DMS114 treated with DMSO at 0.1 percent for 48 hours (cell line): Measurements from ENCODE around the gene DNASE2.

Experiments used
- DNase-seq: peaks from one replicate; lab custom pipeline; 2025; ENCODE audit not compliant: unreplicated experiment; lab: John Stamatoyannopoulos, UW

DNASE2 gene

GRCh38 chr19:12886969-12887747 is 5.9 kb upstream of the DNASE2 start, which contains the start of gene KLF1:
TSS of gene KLF1 (minus strand) at chr19:12887201. CDS start at chr19:12887140, 61 bp downstream.
- DNase-seq = no peak

DNA sequence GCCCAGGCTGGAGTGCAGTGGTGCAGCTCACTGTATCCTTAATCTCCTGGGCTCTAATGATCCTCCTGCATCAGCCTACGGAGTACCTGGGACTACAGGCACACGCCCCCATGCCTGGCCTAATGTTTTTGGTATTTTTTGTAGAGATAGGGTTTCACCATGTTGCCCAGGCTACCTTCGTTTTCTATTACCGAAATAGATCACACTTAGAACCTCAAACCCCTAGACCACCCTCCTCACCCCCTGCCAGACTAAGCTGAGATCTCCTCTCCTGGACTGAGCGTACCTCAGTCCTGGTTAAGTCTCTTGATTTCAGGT is 5.4 kb upstream of the DNASE2 start:
- no peak for DNase-seq

GRCh38 chr19:12885749-12886650 is 4.8 kb upstream of the DNASE2 start:
- DNase-seq = no peak

DNA sequence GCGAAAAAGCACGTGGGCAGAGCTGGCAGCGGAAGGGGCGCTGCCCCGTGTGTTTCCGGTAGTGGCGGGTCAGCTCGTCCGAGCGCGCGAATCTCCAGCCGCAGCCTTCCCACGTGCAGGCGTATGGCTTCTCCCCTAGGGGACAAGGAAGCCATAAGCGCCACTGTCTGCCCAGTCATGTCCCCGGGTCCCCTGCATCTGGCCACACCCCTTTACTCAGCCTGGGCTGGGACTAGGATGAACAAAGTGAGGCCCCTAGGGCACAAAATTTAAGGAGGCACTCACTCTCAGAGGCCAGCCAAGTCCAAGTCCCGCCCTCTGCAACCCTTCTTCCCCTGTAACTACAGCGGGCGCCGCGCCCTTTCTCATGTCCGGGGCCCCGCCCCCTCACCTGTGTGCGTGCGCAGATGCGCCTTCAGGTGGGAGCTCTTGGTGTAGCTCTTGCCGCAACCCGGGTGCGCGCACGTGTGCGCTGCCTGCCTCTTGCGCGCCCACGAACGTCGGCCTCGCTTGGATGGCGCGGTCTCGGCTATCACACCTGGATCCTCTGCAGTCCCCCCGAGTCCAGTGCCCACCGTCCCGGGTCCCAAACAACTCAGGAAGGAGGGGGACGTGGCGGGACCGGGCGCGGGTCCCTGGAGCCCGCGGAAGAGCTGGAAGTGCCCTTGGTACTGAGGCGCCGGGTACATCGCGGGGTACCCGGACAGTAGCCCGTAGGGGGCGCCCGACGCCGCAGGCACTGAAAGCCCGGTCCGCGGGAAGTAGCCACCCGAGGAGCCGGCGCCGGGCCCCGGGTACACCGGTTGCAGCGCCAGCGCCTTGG is 3.9 kb upstream of the DNASE2 start:
- no peak for DNase-seq

DNA sequence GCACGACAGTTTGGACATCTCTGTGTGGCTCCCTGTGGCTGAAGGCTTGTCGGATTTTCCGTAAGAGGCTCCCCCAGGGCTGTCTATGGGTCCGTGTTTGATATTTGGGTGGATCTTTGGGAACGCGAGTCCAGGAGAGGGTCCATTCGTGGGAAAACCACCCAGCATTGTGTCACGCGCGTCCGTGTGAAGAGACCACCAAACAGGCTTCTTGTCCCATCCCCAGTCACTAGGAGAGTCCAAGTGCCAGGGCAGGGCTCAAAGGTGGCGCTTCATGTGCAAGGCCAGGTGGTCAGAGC is 3.3 kb upstream of the DNASE2 start:
- DNase-seq = no peak

GRCh38 chr19:12884202-12884601 is 3.0 kb upstream of the DNASE2 start:
- no peak for DNase-seq

DNA sequence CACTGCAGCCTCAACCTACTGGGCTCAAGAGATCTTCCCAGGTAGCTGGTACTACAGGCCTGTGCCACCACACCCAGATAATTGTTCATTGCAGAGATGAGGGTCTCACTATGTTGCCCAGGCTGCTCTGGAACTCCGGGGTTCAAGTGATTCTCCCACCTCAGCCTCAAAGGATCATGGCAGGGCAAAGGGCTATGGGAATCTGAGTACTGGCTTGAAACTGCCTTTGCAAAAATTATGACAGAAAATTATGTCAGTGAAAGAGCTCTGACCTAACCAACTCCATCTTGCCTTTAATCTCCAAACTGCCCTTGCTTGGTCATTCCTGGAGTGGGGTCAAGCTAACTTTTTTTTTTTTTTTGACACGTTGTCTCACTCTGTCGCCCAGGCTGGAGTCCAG is 1.3 kb upstream of the DNASE2 start:
- no peak for DNase-seq

DNA sequence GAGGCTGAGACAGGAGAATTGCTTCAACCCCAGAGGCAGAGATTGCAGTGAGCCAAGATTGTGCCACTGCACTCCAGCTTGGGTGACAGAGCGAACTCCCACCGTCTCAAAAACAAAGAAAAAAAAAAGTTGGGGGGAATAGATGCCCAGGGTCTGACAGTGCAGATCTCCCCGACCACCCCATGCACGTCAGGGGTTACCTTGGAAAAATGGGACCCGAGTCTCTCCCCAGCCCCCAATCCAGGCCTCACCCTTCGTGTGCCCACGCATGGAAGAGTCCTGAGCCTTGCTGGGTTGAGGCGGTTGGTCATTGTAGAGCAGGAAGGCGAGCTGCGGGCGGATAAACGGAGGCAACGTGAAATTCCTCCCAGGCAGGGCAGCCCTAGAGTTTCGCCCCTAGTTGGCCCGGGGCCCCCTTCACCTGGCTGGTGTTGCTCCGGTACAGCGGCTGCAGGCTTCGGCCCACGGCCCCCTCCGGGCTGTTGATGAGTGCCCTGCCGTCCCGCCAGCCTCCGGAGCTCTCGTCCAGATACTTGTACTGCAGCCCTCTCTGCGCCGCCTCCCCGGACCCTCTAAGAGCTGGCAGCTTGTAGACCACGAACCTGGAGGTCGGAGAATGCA is 588 bp downstream of the DNASE2 start:
- no peak for DNase-seq

DNA sequence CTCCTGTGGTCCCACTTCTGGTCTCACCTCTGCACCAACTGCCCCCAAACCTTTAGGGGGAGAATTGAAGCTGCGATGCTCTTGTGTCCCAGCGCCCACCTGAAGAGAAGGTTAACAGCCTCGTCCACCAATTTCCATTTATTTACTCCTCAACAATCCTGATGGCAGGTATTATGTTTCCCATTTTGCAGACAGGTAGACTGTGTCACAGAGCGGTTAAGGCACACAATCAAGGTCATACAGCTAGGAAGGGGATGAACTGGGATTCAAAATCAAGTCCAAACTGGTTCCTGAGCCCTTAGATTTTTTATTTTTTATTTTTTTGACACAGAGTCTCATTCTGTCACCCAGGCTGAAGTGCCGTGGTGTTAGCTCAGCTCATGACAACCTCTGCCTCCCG is 6.2 kb downstream of the DNASE2 start:
- no peak for DNase-seq

- no peak for DNase-seq
Measured at GRCh38 chr19:12873891-12874745, 7.1 kb downstream of the DNASE2 start.

DNA sequence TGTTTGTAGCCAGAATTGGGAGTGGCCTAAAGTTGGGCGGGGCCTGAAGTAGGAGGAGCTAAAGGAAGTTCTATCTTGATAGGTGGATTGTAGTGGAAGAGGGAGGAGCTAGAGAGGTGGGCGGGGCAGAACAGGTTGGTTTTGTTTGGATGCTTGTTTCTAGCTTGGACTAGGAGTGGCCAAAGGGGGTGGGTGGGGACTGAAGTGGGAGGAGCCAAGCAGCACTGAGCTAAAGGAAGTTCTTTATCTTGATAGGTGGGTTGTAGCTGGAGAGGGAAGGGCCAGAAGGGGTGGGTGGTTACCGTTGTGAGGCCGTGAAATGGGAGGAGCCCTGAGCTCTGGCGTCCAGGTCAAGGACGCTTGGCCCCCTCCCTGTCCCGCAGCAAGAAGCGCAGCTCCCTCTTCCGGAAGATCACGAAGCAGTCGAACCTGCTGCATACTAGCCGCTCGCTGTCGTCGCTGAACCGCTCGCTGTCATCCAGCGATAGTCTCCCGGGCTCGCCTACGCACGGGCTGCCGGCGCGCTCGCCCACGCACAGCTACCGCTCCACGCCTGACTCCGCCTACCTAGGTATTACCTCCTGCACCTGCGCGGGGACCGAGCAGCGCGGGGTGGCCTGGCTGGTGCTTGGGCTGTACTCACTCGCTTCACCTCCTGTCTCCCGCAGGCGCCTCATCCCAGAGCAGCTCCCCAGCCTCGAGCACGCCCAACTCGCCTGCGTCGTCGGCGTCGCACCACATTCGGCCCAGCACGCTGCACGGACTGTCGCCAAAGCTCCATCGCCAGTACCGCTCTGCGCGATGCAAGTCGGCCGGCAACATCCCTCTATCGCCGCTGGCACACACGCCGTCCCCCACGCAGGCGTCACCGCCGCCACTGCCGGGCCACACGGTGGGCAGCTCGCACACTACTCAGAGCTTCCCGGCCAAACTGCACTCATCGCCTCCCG is 8.0 kb downstream of the DNASE2 start:
- DNase-seq = no peak

GRCh38 chr19:12872255-12872654 is 9.0 kb downstream of the DNASE2 start:
- no peak for DNase-seq

DNA sequence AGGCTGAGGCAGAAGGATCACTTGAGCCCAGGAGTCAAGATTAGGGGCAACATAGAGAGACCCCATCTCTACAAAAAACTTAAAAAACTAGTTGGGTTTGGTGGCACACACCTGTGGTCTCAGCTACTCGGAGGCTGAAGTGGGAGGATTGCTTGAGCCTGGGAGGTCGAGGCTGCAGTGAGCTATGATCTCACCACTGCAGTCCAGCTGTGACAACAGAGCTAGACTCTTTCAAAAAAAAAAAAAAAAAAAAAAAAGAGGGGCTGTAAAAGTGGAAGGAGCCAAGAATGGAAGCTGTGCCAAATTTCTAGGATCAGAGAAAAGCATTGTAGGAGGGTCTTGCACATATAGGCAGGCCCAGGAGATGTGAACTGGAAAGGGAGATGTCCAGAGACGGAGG is 9.6 kb downstream of the DNASE2 start:
- DNase-seq = no peak

DNA sequence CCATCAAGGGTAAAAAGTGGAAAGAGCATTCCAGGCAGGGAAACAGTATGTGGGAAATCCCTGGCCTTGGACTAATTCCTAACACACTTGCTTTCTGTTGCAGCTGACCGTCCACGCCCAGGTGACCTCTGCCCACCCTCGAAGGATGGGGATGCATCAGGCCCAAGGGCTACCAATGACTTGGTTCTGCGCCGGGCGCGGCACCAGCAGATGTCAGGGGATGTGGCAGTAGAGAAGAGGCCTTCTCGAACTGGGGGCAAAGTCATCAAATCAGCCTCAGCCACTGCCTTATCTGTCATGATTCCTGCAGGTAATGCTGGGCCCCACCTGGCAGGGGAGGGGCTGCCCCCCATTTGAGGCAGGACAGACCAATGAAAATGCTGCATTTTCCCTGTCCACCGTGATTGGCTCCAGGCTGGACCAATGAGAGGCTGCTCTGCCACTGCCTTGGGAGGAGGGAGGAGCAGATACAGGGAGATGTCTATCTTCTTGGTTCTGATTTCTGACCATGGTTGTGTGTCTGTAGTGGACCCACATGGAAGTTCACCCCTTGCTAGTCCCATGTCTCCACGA is 12.6 kb downstream of the DNASE2 start:
- no peak for DNase-seq

DNA sequence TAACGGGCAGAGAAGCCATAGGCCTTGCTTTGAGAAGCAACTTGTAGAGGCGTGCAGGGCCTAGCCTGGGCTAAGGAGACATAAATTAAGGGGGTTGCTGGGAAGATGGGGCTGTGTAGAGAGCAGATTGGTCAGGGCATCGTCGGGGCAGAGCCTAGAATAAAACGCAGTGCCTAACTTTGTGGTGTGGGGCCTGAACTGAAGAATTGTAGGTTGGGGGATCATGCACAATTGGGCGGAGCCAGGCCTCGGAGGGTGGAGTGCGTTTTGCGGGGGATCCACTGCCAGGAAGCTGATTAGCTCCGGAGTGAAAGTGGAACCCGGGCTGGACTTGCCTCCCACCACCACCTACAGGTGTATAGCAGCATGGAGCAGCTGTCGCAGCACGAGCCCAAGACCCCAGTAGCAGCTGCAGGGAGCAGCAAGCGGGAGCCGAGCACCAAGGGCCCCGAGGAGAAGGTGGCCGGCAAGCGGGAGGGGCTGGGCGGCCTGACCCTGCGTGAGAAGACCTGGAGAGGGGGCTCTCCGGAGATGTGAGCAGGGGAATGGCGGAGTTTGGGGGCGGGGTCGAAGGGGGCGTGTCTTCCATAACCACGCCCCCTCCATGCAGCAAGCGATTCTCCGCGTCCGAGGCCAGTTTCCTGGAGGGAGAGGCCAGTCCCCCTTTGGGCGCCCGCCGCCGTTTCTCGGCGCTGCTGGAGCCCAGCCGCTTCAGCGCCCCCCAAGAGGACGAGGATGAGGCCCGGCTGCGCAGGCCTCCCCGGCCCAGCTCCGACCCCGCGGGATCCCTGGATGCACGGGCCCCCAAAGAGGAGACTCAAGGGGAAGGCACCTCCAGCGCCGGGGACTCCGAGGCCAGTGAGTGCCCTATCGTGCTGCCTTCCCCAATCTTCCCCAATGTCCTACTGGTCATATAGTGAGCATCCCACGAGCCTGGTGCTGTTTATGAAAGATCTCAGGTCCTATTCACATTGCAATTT is 13.8 kb downstream of the DNASE2 start:
- DNase-seq = peak; percentile 42

- DNase-seq = no peak
Measured at GRCh38 chr19:12866416-12867119, 14.7 kb downstream of the DNASE2 start.
